AG09309 (cell line): ENCODE measurements around the gene SRSF5.

ENCODE experiments used
- DNase-seq: peaks from one replicate; pipeline ENCODE4 v3.0.0-alpha.2; 2010; ENCODE audit warnings: low read depth
- H3K4me3 ChIP-seq: 2 replicates; pipeline ENCODE4 v1.5.1; 2011; ENCODE audit warnings: mild to moderate bottlenecking, low read depth, low read length, moderate library complexity; ENCODE audit not compliant: control insufficient read depth
- CTCF ChIP-seq: IDR thresholded peaks from 2 replicates; pipeline ENCODE4 v1.5.1; 2011; ENCODE audit warnings: mild to moderate bottlenecking, low read depth, low read length, inconsistent platforms; ENCODE audit not compliant: insufficient read depth, control insufficient read depth; ENCODE audit errors: missing control alignments

The SRSF5 gene

GRCh38 chr14:69789118-69789640 lies 22.2 kb downstream of the SRSF5 start:
- no peak for DNase-seq
- no peak for TF ChIP-seq CTCF
- no peak overlapping the region for H3K4me3 ChIP-seq

- H3K4me3 ChIP-seq, result no peak overlapping the region
- no peak for DNase-seq
- no peak for TF ChIP-seq CTCF
Observed at GRCh38 chr14:69792887-69793421, 26.0 kb downstream of the SRSF5 start.

- TF ChIP-seq CTCF, result no peak
- no peak for DNase-seq
- H3K4me3 ChIP-seq, result no peak overlapping the region
Observed at GRCh38 chr14:69794791-69795190, 27.8 kb downstream of the SRSF5 start.

- DNase-seq, result no peak
- no peak overlapping the region for H3K4me3 ChIP-seq
- no peak for TF ChIP-seq CTCF
Observed at GRCh38 chr14:69795691-69796090, 28.7 kb downstream of the SRSF5 start.

- no peak for TF ChIP-seq CTCF
- H3K4me3 ChIP-seq, result no peak within 1 kb of the TSS
- no peak for DNase-seq
Observed at GRCh38 chr14:69796797-69797500, 30.0 kb downstream of the SRSF5 start, which contains the start of gene SLC10A1. TSS of gene SLC10A1 (minus strand) at chr14:69797241. CDS start at chr14:69797155, 86 bp downstream.

- no peak overlapping the region for H3K4me3 ChIP-seq
- TF ChIP-seq CTCF, result no peak
- DNase-seq, result no peak
Observed at GRCh38 chr14:69797573-69798338, 30.8 kb downstream of the SRSF5 start.
